Erythroblast (primary cell): Measurements from ENCODE around the gene PSMD5.

Experiments
- GATA1 ChIP-seq: IDR thresholded peaks from 2 replicates; pipeline ENCODE4 v1.6.1; 2011; ENCODE audit warnings: low read depth, mild to moderate bottlenecking, control low read depth, low read length, moderate library complexity
- POLR2A ChIP-seq: IDR thresholded peaks from 2 replicates; pipeline ENCODE4 v1.6.1; 2011; ENCODE audit warnings: mild to moderate bottlenecking, low read length

DNA sequence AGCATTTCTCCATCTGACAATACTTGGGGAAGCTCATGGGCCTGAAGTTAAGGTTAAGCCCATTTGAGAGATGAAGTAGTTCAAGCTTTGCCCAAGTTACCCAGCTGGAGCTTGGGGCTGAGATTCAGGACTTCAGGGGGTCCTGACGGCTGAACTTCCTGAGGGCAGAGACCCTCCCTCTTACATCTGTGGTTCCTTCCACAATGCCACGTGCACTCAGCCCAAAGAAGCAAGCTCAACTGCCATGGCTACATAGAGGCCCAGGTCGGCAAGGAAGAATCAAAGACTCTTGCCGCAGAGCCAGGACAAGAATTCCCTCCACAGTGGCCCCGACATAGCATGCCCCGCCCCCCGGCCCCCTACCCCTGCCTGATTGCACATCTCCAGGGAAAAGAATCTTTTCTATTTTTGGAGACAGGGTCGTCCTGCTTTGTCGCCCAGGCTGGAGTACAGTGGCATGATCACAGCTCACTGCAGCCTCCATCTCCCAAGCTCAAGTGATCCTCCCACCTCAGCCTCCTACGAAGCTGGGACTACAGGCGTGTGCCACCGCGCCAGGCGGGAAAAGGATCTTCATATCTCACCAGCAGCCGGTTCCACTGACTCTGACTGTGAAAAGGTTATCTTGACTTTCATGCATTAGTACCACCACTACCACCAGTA, 25.1 kb upstream of the PSMD5 start:
- TF ChIP-seq POLR2A, result no peak
- no peak for TF ChIP-seq GATA1
